ENCODE results near the gene PCTP.

PCTP gene

GRCh38 chr17:55812323-55812722, 61.5 kb downstream of the PCTP start:
- no peak for DNase-seq

DNA sequence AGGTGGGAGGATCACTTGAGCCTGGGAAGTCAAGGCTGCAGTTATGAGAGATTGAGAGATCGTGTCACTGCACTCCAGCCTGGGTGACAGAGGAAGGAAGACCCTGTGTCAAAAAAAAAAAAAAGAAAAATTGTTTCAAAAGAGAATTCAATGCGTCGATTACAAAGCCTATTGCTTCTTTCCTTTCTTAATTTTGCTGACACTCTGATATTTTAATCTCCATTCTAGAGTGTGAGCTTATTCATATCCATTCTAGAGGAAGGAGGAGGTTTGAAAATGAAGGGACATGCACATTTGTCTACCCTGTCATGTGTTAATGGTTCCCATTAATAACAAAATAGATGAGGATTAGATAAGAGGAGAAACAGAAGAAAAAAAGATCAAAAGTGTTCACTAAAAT, 63.1 kb downstream of the PCTP start:
- DNase-seq: no peak

DNA sequence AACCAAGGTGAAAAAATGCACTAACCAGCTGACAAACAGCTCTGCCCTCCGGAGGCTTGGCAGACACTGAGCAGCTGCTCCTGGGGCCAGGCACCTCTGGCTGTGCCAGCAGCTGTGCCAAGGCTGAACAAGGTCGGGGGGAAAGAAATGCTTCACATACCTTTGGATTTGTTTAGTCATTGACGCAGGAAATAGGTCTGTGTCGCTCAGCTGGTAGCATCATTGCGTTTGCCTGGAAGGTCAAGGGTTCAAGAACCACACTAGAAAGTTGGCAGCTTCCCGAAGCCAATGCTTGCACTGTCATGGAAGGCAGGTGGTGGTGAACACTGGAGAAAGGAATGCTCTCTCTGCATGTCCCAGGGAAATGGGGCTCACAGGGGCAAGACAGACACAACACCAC, 63.5 kb downstream of the PCTP start:
- no peak for DNase-seq

DNA sequence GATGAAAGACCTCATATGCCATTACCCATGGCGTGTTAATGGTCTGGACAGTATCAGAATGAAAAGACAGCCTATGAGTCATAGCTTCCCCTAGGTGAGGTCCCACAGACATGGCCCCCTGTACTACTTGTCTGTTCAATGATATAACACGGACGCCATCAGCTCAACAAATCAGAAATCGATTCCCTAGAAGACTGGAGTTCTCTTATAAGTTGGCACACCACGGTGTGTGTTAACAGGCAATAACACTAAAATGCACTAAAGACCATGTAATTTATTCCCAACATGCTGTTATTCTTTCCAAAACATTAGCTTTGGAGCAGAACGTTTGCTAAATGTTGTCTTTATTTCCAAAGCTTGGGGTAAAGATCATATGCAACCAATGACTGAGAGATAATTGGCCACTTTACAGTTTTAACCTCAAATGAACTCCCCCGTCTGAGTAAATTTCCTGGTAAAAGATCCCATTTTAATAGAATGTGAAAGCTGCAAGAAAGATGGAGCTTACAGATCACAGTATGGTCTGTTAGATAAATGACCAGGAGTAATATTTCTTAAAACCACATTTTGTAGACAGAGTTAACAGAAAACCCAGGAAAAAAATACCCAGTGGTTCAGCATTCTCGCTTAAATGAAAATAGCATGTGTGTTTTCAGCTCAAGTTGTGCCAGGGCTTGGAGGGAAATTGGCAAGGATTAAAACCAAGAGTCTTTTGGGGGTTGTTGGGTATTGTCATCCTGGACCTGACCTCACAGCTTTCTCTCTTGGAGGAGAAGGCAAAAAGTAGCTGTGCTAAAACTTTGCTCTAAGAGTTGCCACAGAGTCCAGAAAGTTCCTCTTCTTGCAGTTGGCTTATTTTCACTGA, 65.9 kb downstream of the PCTP start:
- DNase-seq: no peak

DNA sequence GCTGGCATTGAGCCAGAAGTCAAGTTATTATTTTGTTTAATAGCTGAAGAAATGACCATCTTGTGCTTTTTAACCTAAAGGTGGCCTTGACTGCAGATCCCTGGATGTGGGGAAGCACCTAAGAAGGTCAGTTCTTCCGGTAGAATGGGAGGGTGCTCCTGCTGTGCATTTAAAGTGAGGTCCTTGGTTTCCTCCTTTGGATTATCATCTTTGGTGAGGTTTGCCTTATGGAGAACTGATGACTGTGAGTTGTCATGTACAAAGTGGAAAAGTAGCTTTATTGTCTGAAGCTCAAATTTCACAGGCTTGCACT, 66.5 kb downstream of the PCTP start:
- DNase-seq: no peak

- DNase-seq: no peak
Observed at GRCh38 chr17:55818026-55818425, 67.2 kb downstream of the PCTP start.

DNA sequence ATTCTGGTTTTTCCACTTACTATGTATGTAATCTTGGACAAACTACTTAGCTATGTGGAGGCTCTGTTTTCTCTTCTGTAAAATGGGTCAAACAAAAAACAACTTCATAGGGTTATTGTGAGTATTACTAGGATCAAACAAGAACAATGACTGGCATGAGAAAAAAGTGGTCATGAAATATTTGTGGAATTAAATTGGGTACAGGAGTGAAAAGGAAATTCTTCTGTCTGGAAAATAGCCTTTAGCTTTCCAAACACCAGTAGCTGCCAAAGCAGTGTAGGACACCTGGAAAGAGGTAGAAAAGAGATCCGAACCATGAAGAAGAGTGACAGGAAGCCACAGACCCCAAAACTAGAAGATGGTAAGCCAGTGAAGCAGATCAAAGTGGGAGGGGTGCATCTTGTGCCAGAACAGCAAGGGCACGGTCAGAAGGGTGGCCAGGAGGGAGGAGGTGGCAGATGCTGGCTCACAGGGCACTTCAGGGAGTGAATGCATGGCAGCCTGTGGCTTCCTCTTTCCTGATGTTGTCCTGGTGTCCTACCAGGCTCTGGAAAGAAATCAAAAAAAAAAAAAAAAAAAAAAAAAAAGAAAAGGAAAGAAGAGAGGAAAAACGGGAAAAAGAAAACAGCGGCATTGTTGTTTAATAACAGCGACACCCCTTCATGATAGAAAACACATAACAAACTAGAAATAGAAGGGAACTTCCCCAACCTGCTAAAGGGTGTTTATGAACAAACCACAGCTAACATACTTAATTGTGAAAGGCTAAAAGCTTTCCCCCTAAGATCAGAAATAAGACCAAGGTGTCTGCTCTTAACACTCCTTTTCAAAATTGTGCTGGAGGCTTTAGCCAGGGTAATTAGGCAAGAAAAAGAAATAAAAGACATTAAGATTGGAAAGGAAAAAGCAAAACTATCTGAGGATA, 67.9 kb downstream of the PCTP start:
- no peak for DNase-seq

DNA sequence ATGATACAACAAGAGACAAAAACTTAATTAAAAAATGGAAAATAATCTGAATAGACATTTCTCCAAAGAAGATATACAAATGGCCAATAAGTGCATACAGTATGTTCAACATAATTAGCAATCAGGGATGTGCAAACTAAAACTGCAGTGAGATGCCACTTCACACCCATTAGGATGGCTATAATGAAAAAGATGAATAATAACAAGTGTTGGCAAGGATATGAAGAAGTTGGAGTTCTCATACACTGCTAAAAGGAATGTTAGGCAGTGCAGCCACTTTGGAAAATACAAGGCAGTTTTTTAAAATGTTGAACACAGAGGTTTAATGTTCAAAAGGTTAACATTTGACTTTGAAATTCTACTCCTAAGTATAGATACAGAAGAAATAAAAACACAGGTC, 69.8 kb downstream of the PCTP start:
- DNase-seq: no peak

DNA sequence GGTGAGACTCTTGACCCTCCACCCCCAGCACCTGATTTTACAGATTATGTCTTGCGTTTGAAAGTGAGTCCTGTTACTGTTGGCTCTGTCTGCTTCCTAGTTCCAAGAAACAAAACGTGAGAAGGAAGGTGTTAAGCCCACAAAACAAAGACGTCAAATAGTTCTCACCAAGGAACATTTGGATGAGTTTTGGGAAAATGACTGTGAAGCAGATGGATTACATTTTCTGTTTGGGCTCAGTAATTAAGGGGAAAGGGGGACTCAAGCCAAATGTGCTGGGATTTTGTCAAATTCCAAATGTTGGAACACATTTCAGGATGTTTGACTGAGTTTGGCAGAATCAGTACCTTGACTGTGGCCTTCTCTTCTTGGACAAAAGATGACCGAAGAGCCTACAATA, 71.2 kb downstream of the PCTP start:
- DNase-seq: no peak

DNA sequence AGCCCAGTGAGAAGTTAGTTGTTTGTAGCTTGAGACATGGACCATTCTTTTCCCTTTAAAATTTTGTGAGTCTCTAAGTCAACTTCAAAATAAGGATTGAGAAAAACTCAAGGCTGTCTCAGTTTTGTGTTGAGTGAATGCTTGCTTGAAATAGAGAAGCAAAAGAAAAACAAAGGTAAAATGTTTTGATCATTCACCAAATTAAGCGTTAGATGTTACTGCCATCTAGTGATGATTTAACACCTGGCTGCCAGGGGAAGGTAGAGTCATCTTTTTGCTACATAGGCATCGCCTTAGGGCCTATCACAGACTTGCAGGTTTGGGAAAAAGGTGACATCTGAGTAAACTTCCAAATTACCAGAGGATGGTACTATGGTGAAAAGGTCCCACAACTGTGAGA, 74.4 kb downstream of the PCTP start:
- no peak for DNase-seq

Data from NCI-H510A (cell line).